ENCODE data around the gene SAXO1.

GRCh38 chr9:18890372-18890771 is 142.6 kb downstream of the SAXO1 start:
- TF ChIP-seq CTCF (IDR thresholded peaks at IDR 0.05; ENCODE audit: low read depth, low read length) (no peak), EZH2phosphoT487 (IDR thresholded peaks at IDR 0.05; ENCODE audit: low read depth) (no peak)

All from OCI-LY3 (cell line).